ENCODE data around the gene POLR1D.

DNA sequence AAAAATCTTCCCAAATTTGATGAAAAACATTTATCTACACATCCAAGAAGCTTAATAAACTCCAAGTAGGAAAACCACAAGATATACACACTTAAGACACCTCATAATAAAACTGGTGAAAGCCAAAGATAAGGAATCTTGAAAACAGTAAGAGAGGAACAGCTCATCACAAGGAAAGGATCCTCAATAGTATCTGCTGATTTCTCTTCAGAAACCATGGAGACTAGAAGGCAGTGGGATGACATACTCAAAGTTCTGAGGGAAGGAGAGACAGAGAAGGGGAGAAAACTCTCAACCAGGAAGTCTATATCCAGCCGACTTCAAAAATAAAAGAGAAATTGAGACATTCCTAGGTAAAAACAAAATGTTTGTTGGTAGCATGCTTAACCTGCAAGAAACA, 47.0 kb upstream of the POLR1D start:
- TF ChIP-seq, protein P1, sequence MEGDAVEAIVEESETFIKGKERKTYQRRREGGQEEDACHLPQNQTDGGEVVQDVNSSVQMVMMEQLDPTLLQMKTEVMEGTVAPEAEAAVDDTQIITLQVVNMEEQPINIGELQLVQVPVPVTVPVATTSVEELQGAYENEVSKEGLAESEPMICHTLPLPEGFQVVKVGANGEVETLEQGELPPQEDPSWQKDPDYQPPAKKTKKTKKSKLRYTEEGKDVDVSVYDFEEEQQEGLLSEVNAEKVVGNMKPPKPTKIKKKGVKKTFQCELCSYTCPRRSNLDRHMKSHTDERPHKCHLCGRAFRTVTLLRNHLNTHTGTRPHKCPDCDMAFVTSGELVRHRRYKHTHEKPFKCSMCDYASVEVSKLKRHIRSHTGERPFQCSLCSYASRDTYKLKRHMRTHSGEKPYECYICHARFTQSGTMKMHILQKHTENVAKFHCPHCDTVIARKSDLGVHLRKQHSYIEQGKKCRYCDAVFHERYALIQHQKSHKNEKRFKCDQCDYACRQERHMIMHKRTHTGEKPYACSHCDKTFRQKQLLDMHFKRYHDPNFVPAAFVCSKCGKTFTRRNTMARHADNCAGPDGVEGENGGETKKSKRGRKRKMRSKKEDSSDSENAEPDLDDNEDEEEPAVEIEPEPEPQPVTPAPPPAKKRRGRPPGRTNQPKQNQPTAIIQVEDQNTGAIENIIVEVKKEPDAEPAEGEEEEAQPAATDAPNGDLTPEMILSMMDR (optimal IDR thresholded peaks at IDR 0.05 in 1 of 3, IDR thresholded peaks at IDR 0.05 in 1 of 3, conservative IDR thresholded peaks at IDR 0.05 in 1 of 3; ENCODE audit: extremely low read depth in 1 of 3, insufficient read depth in 2 of 3, low read length in 3 of 3) = no peak
- TF ChIP-seq EZH2 (IDR thresholded peaks at IDR 0.05; ENCODE audit: low read length) = no peak
